GOT3 (cell line): ENCODE data around the gene CYP3A5.
"Not testable (repeated sequence)": the region's sequence is repeated elsewhere in the genome, so short reads cannot be mapped to it uniquely, and the experiment has no call there.

Source experiments
- DNase-seq: peaks from one replicate; lab custom pipeline; 2025; ENCODE audit warnings: mixed read lengths; lab: John Stamatoyannopoulos, UW

CYP3A5 gene

GRCh38 chr7:99642027-99642426 is 37.8 kb downstream of the CYP3A5 start:
- DNase-seq, result no peak

GRCh38 chr7:99639267-99639666 is 40.5 kb downstream of the CYP3A5 start:
- DNase-seq, result no peak

GRCh38 chr7:99638731-99639130 is 41.1 kb downstream of the CYP3A5 start:
- DNase-seq, result no peak

GRCh38 chr7:99637414-99637813 is 42.4 kb downstream of the CYP3A5 start:
- DNase-seq, result not testable (repeated sequence)

- DNase-seq, result no peak
Observed at GRCh38 chr7:99631295-99632109, 48.3 kb downstream of the CYP3A5 start.

GRCh38 chr7:99629643-99630042 is 50.2 kb downstream of the CYP3A5 start:
- no peak for DNase-seq

GRCh38 chr7:99628471-99629465 is 51.0 kb downstream of the CYP3A5 start:
- DNase-seq, result no peak

GRCh38 chr7:99627513-99627912 is 52.3 kb downstream of the CYP3A5 start:
- DNase-seq, result no peak

GRCh38 chr7:99626661-99627060 is 53.1 kb downstream of the CYP3A5 start:
- DNase-seq, result no peak

- DNase-seq, result no peak
Observed at GRCh38 chr7:99625961-99626360, 53.8 kb downstream of the CYP3A5 start.

GRCh38 chr7:99625321-99625720 is 54.5 kb downstream of the CYP3A5 start:
- no peak for DNase-seq

- DNase-seq, result no peak
Observed at GRCh38 chr7:99624484-99624883, 55.3 kb downstream of the CYP3A5 start.

GRCh38 chr7:99623702-99624447 is 55.9 kb downstream of the CYP3A5 start:
- DNase-seq, result no peak

- DNase-seq, result no peak
Observed at GRCh38 chr7:99623091-99623693, 56.6 kb downstream of the CYP3A5 start.

GRCh38 chr7:99622596-99622995 is 57.2 kb downstream of the CYP3A5 start:
- DNase-seq, result no peak

- no peak for DNase-seq
Observed at GRCh38 chr7:99621271-99621670, 58.5 kb downstream of the CYP3A5 start.

- no peak for DNase-seq
Observed at GRCh38 chr7:99619571-99620130, 60.1 kb downstream of the CYP3A5 start.

GRCh38 chr7:99618726-99619125 is 61.1 kb downstream of the CYP3A5 start:
- no peak for DNase-seq

- DNase-seq, result no peak
Observed at GRCh38 chr7:99617192-99617781, 62.5 kb downstream of the CYP3A5 start.

- peak; percentile 57 for DNase-seq
Observed at GRCh38 chr7:99616359-99617191, 63.2 kb downstream of the CYP3A5 start, which contains the start of gene ZSCAN25. Gene ZSCAN25 (plus strand): TSS chr7:99616946. CDS start chr7:99619607, 2,661 bp downstream.
